Measurements from ENCODE around the gene RAI14.
A peak's percentile ranks its signal among the peaks of the same experiment; 100 is the strongest.

Gene RAI14

DNA sequence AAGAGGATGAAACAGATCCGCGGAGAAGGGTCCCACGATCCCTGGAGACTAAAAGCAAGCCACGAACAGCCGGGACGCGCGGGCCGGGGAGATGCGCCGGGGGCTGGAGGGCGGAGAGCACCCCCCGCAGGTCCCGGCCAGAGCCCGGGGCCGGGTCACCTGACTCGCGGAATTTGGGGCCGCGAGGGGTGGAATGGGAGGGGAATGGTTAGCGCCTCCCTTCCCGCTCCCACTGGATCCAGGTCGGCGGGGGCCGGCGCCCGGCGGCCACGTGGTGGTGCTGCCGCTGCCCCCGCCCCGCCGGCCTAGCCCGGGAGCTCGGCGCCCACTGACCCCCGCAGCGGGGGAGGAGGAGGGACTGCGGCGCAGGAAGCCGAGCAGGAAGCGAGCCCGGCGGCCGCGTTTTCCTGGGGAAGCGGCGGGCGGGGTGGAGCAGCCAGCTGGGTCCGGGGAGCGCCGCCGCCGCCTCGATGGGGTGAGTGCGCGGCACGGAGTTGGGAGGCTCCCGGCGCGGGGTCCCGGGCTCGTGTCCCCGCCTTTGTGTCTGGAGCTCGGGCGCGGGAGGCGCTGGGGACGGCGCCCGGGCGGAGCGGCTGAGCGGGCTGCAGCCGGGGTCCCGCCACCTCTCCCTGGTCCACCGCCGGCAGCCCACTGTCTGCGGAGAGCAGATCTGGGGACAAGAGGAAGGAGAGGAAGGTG lies at the start of gene RAI14:
Gene RAI14 (plus strand): TSS at position 328 of the 699 bp plus-strand sequence. CDS start 30,592 bp downstream, outside the sequence.
- peak within 1 kb of the TSS; percentile 70 for H3K27ac ChIP-seq
- TF ChIP-seq, protein P1, sequence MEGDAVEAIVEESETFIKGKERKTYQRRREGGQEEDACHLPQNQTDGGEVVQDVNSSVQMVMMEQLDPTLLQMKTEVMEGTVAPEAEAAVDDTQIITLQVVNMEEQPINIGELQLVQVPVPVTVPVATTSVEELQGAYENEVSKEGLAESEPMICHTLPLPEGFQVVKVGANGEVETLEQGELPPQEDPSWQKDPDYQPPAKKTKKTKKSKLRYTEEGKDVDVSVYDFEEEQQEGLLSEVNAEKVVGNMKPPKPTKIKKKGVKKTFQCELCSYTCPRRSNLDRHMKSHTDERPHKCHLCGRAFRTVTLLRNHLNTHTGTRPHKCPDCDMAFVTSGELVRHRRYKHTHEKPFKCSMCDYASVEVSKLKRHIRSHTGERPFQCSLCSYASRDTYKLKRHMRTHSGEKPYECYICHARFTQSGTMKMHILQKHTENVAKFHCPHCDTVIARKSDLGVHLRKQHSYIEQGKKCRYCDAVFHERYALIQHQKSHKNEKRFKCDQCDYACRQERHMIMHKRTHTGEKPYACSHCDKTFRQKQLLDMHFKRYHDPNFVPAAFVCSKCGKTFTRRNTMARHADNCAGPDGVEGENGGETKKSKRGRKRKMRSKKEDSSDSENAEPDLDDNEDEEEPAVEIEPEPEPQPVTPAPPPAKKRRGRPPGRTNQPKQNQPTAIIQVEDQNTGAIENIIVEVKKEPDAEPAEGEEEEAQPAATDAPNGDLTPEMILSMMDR (conservative IDR thresholded peaks at IDR 0.05): peak; percentile 28
- TF ChIP-seq ZFX (IDR thresholded peaks at IDR 0.05): peak; percentile 54

DNA sequence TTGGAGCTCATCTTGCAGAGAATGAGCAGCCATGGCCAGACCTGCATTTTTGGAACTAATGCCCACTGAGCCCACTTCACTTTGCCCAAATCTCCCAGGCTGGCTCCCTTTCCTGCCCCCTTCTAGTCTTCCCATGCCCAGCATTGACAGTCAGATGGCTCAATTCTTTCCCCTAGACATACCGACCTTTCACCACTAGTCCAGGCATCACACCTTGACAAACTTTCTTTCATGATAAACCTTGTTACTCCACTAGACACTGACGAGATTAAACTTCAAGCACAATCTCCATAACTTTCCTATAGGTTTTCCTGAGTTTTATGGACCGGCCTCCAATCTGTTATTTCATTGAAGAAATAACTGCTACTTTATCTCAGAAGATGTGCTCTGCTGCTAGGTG lies 47.8 kb upstream of the RAI14 start:
- TF ChIP-seq, protein P1 (conservative IDR thresholded peaks at IDR 0.05): no peak
- no peak for TF ChIP-seq ZFX (IDR thresholded peaks at IDR 0.05)
- H3K27ac ChIP-seq: no peak overlapping the region

DNA sequence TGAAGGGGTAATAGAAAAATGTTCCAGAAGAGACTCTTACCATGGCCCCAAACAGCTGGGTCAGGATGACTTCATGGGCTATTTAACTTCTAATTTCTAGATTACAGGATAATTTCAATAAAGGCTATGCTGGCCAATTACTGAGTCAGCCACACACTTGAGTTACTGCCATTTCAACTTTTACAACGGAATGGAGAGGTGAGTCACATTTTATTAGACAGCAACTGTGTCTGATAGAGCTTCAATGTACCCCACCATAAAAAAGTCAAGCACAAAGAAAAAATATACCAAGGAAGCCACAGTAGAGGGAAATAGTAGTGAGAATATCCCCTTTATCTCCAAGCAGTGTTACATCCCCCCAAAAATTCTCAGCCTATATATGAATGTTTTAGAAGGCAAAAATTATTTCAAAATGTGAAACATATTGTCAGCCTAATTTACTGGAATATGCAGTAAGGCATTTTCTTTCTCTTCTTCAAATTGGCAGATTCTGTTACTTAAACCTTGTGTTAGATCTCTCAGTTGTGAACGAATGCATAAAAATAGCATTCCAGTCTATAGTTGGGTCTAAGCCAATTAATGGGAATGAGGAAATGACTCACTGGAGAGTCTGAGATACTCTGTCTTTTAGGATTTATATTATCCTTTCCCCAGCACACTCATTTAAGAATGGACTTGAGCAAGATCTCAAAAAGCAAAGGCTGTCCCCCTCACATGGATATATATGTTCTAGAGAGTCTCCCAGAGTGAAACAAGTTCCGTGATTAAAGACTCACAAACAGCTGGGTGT lies 47.1 kb upstream of the RAI14 start:
- no peak for TF ChIP-seq ZFX (IDR thresholded peaks at IDR 0.05)
- TF ChIP-seq, protein P1 (conservative IDR thresholded peaks at IDR 0.05): no peak
- H3K27ac ChIP-seq: no peak overlapping the region

DNA sequence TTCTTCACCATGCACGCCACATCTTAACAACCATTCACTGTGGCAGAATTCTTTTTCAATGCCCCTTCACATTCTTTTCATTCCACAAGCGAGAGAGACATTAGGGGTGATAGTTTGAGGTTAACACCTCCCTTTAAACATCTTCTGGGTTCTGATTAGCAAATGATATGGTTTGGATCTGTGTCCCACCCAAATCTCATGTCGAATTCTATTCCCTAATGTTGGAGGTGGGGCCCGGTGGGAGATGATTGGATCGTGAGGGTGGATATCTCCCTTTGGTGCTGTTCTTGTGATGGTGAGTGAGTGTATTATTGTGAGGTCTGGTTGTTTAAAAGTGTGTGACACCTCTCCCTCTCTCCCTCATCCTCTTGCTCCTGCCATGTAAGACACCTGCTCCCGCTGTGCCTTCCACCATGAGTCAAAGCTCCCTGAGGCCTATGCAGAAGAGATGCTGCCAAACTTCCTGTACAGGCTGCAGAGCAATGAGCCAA lies 46.1 kb upstream of the RAI14 start:
- TF ChIP-seq, protein P1 (conservative IDR thresholded peaks at IDR 0.05): no peak
- TF ChIP-seq ZFX (IDR thresholded peaks at IDR 0.05): no peak
- no peak overlapping the region for H3K27ac ChIP-seq

DNA sequence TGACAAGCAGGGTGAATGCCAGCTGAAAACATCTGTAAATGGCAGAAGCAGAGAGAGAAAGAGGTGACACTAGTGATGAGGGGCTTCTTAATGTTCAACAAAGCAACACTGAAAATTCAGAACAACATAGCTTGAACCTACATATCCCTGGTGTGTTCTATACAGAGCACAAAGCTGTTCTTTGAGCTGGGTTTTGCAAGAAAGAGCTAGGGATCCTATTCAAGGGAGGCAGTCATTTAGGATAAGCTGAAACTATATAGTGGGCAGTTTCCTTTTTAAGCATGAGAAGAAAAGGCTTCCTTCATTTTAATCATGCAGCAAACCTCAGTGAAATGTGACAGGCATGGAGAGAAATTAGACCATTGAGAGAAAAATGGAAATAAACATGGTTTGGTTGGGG lies 45.6 kb upstream of the RAI14 start:
- no peak for TF ChIP-seq ZFX (IDR thresholded peaks at IDR 0.05)
- TF ChIP-seq, protein P1 (conservative IDR thresholded peaks at IDR 0.05): no peak

DNA sequence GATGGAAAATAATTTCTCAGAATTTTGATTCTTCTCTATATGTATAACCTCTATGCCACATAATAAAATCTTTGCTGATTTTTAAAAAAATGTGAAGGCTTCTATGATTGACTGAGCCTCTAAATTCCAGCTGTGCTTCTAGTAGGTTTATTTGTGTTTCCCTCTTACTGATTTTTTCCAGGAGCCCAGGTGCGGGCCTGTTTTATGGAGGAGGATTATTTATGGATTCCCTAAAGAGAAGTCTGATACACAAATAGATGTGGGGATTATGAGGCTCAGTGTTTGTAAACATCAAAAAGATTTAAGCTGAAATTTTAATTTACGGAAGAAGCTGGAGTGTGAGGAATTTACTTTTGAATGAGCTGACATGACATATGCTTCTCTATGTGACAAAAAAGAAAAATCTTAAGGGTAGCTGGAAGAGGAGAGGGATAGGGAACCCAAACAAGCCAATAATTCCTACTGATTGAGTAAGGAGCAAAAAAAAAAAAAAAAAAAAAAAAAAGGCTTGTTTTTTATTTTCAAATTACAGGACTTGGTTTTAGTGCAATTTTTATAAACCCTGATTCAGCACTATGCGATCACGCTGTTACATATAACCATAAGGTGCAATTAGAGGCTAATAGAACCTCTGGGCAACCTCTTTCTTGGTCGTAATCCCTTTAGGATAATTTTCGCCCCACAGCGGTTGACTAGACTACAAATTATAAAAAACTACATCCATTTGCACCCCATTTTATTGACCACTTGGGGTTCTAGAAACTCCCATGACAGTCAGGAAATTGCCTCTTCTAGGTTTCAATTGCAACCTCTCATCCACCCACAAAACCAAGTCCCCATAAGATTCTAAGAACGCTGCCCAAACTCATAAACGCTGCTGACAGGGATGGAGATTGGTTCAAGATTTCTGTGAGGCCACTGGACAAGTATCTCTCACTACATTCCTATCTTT lies 44.4 kb upstream of the RAI14 start:
- TF ChIP-seq, protein P1 (conservative IDR thresholded peaks at IDR 0.05): no peak
- no peak for TF ChIP-seq ZFX (IDR thresholded peaks at IDR 0.05)
- no peak overlapping the region for H3K27ac ChIP-seq

More for the DNA sequence above, 45.6 kb upstream of the RAI14 start:
- H3K27ac ChIP-seq: no peak overlapping the region

Measured in C4-2B (cell line).